CD4-positive, alpha-beta T cell treated with Interleukin-6 at 100 ng/mL for 8 hours (primary cell): ENCODE measurements around the gene CNKSR3.
"Not testable (repeated sequence)": the region's sequence is repeated elsewhere in the genome, so short reads cannot be mapped to it uniquely, and the experiment has no call there.

Experiments used
- DNase-seq: peaks from one replicate; pipeline ENCODE4 v3.0.0-alpha.2; 2020; ENCODE audit warnings: mixed read lengths, low spot score

The CNKSR3 gene

DNA sequence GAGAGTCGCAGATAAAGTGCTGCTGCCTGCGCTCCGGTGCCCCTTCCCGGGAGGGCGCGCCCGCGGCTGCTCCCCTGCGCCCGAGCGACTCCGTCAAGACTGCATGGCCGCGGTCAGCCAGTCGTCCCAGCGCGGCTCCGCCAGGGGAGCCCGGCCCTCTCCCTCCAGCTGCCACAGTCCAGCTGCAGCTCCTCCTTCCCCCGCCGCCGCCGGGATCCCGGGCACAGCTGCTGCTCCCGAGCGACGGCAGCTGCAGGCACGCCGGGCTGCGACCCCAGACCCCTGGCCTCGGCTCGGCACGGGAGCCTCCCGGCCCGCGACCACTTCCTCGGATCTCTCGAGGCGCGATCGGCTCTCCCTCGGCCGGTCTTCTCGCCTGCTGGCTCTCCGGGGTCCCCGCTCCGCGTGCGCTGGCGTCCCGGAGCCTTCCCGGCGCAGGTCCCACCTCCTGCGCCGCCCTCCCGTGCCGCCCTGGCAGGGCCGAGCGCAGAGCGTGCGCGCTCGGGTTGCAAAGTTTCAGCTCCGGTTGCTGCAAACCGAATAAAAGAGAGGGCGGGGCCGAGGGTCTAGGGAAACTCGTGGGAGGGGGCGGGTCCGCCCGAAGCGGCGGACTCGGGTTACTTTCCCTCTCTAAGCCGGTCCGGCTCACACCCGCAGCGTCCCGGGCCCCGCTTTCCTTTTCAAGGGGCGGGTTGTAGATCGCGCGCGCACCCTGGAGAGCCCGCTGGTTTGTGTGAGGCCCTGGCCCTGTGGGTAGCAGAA is at the start of gene CNKSR3:
Gene CNKSR3 (minus strand): TSS at position 542 of the 762 bp plus-strand sequence. CDS start 571 bp downstream, outside the sequence.
- no peak for DNase-seq

DNA sequence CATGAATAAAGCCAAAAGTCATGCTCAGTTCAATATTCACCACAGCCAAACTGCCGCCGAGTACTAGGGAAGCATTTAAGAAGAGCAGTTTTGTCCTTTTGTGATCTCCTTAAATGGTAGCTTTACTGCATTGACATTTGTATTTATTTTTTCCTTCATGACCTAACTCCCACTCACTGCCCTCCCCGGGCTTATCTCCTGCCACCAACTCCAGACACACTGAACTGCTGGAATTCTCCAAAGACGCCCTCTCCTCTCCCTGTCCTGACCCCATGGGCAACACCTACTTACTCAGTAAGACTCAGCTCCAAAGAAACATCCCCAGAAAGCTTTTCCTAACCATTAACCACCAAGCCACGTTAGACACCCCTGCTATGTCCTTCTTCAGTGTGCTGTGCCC is 48.5 kb upstream of the CNKSR3 start:
- DNase-seq: no peak

DNA sequence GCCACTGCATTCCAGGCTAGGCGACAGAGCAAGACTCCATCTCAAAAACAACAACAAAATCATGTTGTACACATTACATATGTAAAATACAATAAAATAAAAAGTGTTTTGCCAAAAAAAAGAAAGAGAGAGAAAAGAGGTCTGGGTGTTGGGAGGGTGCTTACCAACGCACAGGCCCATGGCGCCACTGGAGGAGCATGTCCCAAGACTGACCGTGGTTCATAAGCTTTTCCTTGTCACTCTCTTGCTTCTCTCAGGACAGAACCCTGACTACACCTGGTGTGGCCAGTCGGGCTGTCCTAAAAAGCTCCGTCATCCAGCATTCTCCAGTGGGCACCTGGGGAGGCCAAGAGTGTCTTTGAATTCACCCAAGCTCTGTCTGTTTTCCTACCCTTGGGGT is 48.0 kb upstream of the CNKSR3 start:
- no peak for DNase-seq

DNA sequence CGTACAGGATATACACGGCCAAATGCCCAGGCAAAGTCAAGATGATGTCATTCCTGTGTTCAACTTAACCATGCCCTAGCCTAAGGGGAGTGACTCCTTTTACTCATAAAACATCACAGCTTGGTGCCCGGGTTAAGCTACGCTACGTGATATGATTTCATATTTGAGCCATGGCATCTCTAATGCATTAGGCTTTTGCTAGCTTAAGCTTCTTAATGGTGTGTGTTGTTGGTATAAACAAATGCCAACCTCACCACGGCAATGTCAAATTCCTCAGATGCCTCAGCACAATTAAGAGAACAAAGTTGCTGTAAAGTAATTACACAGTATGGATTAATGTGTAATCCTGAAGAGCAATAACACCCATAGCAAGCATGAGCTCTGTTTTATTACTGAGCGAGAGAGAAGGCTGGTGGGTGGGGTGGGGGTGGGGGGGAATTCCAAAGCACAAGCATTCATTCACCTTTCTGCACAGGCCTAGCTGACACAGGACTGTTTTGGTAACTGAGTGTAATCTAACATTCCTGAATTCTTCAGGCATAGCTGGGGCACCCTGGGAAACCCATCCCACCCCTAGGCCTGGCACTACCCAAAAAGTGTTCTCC is 44.7 kb upstream of the CNKSR3 start:
- DNase-seq: no peak

DNA sequence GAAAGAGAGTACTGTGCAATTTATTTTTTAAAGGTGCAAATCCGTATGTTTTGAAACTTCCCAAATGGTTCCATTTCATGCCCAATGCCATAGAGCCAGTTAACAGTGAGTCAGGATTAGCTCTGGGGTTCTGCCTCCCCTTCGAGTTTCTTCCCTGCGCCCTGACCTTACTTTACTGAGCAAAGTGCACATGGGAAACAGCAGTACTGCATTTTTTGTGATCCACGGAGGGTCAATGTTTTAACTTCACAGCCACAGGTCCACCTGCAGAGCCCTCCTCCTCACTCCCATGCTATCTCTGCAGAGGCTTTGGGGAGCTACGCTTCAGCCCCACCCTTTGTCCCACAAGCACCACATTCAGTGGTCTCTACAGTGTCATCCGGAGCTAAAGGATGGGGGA is 44.0 kb upstream of the CNKSR3 start:
- no peak for DNase-seq

DNA sequence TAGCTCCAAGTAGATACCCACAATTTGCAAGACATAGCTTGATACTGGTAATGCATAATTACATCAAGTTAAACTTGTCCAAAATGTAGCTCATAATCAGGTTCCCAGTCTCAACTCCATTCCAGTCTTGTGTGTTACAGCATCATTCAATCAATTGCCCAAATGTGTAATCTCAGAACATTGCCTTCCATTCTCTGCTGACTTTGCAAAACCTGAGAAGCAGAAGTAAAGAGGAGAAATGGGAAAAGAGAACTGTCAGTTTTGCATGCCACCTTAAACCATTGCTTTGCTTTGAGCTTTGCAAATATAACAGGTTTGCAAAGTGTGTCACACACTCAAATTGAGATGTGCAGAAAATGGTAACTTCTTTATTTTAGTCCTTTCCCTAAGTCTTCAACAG is 40.3 kb upstream of the CNKSR3 start:
- no peak for DNase-seq

DNA sequence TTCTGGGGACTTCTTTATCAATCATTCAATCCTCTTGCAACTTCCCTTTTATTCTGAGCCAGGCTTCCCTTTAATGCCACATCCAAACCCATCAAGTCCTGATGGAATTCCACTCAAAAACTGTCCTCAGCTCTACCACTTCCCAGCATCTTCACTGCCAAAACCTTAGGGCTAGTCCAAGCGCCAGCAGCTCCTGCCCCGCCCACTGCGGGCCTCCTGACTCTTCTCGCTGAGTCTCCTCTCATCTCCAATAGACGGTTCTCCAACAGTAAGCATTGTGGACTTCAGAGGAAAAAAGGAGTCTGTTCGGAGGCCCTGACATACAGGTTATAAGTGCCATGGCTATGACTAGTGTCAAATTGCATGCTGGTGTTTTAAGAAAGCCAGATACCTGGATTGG is 38.7 kb upstream of the CNKSR3 start:
- DNase-seq: no peak

DNA sequence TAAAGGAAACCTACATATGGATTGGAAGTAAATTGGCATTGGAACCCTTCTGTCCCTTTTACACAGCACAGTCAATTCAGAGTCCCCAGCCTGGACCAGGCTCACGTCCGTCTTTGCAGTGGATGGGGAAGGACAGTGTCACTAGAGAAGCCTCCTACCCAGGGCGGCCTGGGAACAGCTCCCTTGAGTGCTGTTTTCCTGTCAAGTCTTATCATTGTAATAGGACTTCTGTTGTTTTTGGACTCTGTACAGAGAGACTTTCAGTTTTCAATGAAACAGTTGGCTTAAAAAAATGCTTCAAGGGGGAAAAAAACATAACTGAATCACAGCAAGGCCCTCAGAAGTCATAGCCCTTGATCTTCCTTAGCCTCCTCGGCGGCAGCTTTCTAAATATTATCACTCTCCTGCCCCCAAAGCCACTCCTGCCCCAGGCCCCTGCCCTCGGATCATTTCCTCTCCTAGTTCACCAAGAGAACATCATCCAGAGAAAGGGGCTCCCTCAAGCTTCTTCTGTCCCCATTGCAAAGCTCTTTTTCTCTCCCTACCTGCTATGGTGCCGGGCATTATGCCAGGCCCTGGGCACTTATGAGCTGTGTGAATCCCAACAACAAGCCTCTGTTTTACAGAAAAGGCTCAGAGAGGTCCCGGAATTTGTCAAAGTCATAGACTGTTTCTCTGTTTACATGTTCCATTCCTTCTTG is 37.8 kb upstream of the CNKSR3 start:
- no peak for DNase-seq

DNA sequence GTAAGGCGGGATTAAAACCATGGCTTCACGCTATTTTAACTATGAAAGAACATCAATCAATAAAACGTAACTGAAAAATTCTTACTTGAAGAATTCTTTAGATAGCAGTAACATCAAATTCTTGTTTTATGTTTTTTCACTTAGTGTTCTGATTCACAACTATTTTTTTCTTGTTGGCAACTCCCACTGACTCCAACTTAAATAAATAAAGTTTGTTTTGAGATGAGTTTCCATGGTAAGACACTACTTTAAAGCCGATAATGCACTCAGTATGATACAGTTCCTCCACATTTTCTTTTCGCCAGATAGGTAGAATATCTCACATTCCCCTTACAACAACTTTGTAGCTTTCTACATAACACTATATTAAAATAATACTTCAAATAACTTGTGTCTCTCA is 33.1 kb upstream of the CNKSR3 start:
- no peak for DNase-seq

DNA sequence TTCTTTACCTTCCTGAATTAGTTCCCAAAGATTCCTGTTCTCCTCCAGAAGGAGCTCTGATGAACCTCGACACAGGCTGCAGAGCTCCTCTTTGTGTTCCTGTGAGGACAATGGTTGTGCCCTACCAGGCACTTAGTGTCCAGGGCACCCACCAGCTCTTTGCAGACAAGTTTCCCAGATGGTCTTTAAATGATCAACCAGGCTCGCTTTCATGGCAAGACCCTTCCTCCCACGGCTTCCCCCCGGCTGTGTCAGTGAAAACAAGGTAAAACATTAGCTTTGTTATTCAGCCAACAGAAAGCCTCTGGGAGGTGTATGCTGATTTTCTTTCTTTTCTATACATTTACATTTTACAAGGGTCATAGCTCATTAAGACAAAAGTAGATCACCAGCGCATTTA is 32.3 kb upstream of the CNKSR3 start:
- DNase-seq: no peak

DNA sequence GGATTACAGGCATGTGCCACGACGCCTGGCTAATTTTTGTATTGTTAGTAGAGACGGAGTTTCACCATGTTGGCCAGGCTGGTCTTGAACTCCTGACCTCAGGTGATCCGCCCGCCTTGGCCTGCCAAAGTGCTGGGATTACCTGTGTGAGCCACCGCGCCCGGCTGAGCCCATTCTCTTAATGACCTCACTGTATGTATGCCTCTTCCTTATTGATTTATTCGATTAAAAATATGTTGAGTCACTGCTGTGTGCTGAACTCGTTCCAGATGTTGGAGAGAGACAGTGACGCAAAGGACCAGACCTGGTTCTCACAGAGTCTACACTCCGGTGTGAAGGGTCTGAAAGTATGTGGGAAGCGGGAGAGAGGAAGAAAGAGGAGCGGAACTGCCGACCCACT is 31.4 kb upstream of the CNKSR3 start:
- not testable (repeated sequence) for DNase-seq

DNA sequence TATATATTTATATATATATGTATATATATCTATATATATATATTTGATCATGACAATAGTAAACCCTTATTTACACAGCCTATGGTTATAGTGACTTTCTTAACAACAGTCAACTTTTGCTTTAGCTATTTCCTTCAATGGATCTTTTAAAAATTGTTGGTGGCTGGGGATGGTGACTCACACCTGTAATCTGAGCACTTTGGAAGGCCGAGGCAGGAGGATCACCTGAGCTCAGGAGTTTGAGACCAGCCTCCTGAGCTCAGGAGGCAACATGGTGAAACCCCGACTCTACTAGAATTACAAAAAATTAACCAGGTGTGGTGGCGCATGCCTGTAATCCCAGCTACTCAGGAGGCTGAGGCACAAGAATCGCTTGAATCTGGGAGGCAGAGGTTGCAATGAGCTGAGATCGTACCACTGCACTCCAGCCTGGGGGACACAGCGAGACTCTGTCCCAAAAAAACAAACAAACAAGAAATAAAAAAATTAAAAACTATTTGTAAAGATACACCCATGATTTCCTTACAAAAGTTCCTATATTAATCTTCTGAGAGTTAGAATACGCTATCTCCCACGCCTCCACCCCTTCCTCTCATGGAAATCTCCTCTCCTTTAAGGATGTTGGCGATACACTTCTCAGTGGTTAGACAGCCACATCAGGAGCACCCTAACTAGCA is 29.2 kb upstream of the CNKSR3 start:
- no peak for DNase-seq

DNA sequence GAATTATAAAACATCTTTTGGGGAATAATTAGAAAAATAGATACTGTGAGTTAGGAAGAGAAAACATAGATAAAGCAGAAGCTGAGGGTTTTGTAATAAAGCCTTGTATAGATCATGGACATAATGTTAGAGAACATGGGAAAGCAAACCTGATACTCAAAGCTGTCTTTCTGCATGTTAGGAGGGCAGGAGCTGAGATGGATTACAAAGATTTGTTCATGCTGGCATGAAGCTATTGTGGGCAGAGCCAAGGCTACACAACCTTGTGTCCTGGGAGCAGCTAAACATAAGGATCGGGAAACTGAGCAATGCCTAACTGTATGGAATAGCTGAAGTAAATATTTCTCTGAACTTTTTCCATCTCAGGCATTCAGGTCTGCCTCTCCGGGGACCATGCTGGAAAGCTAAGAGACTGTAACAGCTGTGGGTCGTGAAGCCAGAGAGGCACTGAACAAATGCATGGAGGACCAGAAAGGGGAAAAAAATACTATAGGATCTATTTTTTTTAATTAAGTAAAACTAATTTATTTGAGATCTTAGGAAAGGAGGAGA is 28.2 kb upstream of the CNKSR3 start:
- no peak for DNase-seq

DNA sequence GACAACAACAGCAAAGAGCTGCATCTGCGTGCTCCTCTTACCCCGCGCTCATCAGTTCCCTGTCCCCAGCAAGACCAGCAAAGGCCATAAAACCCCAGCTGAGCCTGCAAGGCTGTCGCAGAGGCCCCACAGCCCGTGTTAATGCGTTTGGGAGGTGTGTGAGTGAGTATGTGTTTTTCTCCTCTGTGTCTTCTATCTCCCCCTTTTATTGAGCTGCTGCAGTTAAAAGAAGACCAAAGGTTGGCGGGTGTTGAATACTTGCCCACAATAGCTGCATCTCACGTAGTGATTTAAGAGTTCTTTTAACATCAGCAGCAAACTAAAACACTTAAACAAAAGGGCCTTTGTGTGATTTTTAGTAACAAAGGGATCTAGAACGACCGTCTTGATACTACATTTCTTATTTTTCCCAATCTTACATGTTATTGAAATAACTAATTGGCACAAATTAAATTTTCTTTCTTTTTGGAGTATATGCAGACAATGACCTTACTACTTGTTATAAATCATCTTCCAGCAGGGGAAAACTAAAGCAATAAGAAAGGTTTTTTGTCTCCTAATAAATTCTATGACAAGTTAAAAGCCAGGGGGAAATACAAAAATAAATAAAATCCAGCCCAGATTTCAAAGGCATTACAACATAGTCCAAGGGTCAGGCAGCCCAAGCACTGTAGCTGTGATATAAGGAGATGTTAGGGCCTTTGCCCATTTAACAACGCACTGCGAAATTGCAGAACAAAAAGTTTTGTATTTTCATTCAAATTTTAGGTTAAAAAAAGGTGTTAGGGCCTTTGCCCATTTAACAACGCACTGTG is 27.2 kb upstream of the CNKSR3 start:
- no peak for DNase-seq

DNA sequence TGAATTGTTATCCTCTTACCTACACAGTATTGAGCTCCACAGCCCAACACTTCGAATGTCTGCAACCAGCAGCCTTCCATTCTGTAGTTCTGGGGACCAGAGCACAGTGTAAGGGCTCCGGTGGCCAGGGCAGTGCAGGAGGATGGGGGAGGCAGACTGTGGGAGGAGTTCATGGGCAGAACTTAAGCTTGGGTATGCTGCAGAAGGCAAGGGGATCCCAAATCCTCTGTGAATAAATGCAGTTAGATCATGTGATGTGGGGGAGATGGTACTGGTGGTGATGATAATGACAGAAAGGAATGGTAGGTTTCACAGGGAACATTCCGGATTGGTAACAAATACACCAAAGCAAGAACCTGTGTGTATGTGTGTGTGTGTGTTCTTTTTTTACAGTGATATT is 26.5 kb upstream of the CNKSR3 start:
- DNase-seq: no peak

DNA sequence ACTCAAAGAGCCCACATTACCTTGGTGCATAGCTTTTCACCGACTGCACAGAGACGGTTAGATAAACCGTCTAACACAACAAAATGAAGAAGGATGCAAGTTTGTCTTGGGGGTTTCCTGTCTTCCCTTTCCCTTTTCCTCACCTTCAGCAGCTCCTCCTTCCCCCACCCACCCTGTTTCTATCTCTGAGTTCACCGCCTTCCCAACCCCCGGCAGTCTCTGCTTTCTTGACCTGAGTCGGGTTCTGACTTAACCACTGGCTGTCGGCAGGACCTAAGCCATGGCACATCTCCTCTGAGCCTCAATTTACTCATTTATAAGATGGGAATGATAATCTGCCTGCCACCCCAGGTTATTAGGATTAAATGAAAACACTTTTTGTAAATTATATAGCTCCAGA is 25.8 kb upstream of the CNKSR3 start:
- DNase-seq: no peak

DNA sequence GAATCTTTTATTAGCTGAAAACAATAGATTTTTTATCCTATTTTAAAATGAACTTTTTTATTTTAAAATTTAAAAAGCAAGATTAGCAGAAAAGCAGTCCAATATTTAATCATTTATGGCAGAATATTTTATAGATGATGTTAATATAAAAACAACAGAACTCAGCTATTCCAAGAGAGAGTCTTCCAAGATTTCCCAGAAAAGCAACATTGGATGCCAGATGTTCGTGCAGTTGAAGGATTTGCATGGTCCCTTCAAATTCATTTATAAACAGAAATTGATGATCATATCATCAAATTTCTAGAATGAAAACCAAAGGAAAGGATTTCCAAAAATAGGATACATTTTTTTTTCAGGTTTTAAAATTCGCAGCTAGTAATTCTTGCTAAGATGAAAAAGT is 25.4 kb upstream of the CNKSR3 start:
- DNase-seq: no peak

DNA sequence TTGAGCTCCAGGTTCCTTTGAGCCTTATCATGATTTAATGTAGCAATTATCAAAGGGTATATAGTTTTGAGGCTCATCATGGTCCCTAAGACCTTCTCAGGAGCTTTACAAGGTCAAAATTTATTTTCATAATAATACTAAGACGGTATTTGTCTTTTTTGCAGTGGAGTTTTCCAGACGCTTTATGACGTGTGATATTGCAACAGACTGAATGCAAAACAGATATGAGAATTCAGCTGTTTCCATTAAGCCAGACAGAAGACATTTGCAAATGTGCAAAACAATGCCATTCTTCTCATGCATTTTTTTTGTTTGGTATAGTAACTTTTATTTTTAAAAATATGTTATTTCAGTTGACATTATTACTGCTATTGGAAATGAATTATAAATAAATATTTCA is 24.7 kb upstream of the CNKSR3 start:
- no peak for DNase-seq

DNA sequence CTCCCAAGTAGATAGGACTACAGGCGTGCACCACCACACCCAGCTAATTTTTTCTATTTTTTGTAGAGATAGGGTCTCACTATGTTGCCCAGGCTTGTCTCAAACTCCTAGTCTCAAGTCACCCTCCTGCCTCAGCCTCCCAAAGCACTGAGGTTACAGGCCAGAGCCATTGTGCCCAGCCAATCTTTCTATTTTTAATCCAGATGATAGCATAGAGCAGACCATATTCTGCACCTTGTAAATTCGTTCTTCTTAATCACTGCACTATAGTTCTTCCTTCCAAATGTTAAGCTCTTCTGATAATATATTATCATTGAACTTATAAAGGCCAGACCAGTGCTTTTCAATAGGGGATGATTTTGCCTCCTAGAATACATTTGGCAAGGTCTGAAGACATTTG is 24.0 kb upstream of the CNKSR3 start:
- DNase-seq: no peak

DNA sequence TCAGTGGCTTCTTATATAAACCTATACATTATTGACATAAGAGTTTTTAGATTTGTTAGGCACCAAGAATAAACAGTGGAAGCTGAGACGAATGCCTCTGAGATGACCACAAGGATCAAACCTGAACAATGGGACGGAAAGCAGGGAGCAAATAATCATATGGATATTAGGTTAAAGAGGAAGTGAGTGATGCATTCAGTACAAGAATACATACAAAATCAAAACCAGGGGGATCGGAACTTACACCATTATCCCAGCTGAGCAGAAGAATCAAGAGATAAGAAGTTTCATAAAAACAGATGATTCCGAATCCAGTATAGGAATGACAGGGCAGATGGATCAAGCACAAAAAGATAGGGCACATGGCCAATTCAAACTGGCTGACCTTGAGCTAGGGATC is 21.9 kb upstream of the CNKSR3 start:
- no peak for DNase-seq

DNA sequence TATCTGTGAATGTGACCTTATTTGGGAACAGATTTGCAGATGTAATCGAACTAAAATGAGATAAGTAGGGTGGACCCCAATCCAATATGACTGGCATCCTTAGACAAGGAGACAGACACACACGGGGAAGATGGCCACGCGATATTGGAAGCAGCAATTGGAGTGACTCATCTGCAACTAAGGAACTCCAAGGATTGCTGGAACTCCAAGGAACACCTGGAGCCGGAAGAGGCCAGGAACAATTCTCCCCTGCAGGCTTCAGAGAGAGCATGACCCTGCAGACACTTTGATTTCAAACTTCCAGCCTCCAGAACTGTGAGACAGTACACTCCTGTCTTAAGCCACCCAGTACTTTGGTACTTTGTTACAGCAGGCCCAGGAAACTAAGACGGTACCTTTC is 19.5 kb upstream of the CNKSR3 start:
- no peak for DNase-seq
